Stimulated activated CD4-positive, alpha-beta T cell treated with anti-CD3 and anti-CD28 coated beads, Interleukin-1b, Interleukin-23, amount 100 ng/mL, for 48 hours (primary cell): ENCODE measurements around the gene SYTL3.
"Not testable (repeated sequence)": the region's sequence is repeated elsewhere in the genome, so short reads cannot be mapped to it uniquely, and the experiment has no call there.

Experiments
- DNase-seq: peaks from one replicate; pipeline ENCODE4 v3.0.0-alpha.2; 2020

Gene SYTL3

DNA sequence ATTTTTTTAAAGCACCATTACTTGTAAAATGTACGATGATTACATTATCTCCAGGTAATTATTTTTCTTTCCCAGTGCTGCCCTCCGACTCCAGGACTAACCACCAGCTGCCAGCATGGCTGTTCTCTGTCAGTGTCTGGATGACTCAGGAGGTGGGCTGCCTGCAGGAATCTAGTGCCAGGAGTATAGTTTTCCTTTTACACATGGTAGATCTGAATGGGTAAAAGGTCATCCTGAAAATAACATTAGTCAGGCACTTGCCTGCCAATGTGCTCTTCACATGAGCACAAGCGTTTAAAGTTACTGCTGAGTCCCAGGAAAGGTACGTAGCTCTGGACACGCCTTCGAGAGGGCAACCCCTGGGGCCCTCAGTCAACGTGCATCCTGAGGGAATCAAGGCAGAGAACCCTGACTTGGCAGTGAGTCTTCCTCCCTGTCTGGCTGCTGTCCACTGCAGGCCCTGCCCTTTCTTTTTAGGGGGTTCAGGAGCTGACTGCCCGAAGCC is 7.7 kb upstream of the SYTL3 start:
- DNase-seq, result no peak

DNA sequence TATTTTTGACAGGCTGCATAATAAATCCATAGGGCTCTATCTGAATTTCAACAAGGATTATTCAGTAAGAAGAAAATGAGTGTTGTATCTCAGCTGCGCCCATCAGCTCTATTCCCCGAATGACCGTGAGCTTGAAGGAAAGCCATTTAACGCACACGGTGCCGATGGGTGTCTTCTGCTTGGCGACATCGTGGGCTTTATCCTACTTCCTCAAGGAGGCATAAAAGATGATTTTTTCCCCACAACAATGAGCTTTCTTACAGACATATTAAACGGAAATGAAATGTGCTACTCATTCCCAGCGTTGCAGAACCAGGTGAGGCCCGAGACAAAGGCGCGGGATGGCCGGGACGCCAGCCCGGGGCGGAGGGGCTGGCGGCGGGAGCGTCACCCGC is 6.0 kb upstream of the SYTL3 start:
- DNase-seq, result no peak

DNA sequence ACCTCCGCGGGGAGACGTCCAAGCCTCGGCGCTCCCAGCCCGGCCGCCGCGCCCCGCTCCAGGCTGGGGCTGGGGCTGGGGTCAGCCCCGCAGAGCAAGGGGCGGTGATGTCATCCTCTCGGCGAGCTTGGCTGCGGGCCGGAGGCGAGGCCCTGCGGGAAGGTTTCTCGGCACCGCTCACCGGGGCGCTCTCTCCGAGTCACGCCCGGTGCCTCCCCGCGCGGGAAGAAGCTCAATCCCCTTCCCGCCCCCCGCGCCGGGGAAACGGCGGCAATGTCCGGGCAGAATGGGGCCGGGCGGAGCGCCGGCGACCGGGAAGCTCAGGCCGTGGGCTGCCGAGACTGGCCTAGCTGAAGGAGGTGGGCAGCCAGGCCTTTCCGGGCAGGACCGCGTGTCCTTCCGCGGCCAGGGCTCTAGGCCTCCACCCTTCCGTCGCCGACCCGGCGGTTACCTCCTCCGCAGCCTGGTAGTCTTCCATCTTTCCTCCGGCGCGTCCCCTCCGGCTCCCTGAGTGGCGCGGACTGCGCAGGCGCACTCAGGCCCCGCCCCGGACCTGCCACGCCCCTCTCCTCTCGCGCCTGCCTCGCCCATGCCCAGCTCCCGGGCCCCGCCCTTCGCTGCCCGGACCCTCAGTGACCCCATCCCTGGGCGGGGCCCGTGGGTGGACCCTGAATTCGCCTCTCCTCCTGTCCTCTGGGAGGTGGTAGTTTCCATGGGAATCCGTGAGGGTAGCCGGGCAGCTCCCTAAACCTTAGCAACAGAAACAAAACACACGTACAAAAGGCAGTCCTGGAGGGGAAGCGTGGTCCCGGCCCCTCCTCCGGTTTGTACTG is 5.4 kb upstream of the SYTL3 start, which contains the start of gene DYNLT1:
Gene DYNLT1, minus strand, starts transcription at position 513 of the 833 bp plus-strand sequence. Its CDS starts 35 bp downstream, at position 478.
- DNase-seq, result peak; percentile 90

DNA sequence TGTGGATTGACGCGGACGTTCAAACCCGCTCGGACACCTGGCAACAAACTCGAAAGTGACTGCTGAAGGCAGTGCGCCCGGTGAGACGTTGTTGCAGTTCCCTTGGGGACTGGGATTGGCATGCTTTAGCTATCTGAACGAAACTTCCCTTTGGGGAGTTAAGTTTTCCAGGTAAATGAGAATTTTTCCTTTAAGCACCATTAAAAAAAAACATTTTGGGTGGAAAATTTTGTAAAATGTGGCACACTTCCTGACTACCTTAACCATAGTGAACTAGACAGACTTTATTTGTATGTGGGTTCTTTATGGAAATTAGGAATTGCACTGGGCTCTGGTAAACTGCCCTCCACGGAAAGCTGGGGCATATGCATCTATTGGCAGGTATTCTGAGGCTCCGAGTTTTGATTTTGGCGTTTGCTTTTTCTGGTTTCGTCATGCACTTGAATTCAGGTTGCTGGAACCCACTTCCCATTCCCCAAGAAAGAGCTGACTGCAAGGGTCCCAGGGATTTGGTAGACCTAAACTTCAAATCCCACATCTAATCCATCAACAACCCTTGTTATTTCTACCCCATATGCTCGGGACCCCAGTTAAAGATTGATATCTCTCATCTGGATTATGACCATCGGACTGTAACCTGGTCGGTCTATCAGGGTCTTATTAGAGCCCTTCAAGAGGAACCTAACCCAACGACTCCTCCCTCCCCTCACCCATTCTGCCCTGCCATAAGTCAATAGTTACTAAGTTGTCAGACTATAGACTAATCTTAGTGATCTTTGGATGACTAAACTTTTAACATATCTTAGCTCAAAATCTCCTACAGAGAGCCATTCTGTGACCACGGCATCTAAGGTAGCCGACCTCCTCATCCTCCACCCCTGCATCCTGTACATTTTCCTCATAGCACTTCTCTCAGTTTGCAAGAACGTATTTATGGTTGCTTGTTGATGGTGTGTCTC is 4.5 kb upstream of the SYTL3 start:
- peak; percentile 52 for DNase-seq

DNA sequence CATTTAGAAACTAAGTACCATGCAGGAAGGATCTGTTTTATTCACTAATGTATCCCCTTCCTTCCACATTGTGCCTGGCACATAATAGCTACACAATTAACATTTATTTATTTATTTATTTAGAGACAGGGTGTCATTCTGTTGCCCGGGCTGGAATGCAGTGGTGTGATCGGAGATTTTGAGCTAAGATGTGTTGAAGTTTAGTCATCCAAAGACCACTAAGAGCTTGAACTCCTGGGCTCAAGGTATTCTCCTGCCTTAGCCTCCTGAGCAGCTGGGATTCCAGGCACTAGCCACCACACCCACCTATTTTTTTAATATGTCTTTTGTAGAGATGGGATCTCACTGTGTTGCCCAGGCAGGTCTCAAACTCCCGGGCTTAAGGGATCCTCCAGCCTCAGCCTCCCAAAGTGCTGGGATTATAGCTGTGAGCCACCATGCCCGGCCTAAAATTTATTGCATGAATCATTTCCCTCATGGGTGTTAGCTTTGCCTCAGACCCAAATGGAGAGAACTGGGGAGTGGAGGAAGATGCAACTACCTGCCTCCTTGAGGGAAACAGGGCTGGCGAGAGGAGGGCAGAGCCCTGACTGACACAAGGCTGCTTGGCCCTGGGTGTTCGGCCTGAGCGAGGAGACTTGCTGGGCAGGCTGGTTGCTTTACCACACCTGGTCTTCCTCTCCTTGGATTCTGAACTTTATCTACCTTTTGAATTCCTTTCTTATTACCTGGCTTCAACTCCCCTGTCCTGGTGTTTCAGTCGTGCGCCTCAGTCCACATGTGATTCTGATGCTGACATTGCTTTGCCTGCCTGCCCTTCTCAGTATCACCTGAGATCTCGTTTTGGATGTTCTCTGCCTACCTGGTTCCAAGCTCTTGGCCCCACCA is 3.6 kb upstream of the SYTL3 start:
- no peak for DNase-seq

DNA sequence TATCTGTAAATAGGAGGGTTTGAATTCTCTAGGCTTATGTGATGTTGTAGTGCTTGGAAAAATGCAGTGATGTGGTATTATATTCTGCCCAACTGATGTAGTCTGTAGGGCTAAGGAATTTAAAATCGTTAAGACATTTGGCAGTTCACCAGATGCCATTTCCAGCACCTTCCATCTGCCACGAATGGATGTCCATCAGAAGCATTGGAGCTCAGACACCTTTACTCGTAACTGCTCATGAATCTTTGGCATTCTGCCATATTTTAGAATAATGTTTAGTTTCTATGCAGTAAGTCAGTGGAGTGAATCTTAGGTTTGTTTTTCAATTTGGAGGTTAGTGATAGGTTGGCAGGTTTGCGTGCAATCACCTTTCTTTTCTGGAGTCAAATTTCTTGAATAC is 2.4 kb upstream of the SYTL3 start:
- no peak for DNase-seq

DNA sequence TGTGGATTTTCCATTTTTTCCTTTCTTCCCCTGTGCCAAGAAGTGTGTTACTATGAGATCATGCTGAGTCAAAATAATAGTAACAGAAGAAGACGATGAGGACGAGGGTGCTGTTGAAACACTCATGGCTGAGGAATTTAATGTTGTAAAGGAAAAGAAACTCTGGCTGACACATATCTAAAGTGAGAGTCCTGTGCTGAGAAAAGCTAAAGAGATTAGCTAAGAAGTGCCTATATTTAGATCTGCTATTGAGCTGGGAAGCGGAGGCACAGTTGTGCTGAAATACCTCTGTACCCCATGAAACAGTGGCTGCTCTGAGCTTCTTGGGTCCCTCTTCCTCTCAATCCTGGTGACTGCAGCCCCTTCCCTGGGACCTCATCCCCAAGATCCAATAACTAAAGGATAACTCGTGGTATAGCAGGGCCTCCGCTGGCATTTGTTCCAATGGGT is 1.1 kb upstream of the SYTL3 start:
- no peak for DNase-seq

DNA sequence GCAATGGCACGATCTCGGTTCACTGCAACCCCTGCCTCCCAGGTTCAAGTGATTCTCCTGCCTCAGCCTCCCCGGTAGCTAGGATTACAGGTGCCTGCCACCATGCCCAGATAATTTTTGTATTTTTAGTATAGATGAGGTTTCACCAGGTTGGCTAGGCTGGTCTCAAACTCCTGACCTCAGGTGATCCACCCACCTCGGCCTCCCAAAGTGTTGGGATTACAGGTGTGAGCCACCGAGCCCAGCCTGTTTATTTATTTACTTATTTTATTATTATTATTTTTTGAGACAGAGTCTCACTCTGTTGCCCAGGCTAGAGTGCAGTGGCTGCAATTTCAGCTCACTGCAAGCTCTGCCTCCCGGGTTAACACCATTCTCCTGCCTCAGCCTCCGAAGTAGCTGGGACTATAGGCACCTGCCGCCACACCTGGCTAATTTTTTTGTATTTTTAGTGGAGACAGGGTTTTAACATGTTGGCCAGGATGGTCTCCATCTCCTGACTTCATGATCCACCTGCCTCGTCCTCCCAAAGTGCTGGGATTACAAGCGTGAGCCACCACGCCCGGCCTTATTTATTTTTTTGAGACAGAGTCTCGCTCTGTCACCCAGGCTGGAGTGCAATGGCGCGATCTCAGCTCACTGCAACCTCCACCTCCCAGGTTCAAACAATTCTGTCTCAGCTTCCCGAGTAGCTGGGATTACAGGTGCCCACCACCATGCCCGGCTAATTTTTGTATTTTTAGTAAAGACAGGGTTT is 2.3 kb downstream of the SYTL3 start:
- DNase-seq, result not testable (repeated sequence)

DNA sequence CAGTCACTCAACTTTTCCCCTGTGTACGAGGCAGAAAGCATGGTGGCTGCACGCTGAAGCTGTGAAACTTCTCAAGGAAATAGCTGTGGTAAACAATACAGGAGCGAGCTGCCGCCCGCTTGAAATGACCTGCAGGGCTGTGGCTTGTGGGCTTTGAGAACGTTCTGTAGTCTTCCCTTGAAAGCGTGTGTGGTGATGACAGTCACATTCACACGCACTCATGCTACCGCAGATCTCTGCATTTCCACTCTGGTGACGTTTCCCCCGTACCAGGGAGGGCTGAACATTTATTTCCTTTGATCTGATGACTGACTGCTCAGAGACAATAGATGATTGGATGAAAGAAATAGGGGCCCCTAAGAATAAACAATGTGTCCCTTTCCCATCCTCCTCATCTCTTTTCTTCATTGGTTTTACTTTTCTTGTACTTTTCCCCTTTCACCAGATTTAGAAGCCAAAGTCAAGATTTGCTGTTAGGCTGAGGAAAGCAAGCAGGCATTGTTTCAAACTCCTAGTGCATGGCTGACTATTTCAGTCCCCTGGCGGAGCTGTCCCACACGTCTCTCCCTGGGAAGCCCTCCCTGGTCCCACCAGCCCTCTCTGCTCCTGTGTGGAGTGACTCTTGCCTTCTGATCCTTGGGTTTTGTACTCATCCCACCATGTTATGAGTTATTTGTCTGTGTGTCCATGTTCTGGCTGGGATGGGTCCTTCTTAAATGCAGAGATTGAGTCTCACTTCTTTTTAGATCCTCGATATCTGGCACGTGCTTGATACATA is 3.9 kb downstream of the SYTL3 start:
- peak; percentile 94 for DNase-seq

DNA sequence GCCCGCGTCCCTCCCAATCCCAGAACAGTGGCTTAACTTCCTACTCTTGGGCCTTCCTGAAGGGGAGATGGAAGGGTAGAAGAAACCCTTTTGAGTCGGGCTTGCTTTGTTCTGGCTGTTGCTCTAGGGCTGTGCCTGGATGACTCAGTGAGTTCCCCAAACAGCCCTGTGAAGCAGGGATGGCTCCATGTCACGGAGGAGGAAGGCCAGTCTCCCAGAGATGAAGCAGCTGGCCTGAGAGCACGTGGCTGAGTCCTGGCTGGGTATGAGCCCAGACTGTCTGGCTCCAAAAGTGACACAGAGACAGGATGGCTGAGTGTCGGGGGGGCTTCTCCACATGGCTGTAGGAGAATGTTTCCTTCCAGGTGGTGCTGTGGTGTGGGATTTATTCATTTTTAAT is 4.6 kb downstream of the SYTL3 start:
- no peak for DNase-seq

DNA sequence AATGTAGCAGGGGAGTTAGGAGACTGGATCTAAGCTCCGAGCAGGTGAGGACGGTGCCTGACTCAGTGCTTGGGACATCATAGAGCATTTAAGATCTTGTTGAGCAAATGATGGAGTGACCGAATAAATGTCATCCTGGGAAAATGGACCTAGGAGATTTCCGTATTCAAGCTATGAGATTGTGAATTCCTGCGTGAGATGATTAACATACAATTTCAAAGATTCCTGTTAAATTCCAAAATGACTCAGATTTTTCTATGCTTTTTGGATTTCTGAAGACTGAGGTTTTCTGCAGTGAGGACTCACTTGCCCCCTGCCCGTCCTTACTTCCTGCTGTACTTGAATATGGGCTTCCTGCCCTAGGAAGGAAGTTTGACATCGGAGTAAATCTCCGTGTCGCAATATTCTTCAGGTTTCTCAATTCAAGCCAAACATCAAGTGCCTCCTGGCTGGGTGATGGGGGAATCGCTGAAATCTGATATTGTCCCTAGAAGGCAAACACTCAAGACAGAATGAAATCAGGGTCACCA is 5.2 kb downstream of the SYTL3 start:
- DNase-seq, result no peak

DNA sequence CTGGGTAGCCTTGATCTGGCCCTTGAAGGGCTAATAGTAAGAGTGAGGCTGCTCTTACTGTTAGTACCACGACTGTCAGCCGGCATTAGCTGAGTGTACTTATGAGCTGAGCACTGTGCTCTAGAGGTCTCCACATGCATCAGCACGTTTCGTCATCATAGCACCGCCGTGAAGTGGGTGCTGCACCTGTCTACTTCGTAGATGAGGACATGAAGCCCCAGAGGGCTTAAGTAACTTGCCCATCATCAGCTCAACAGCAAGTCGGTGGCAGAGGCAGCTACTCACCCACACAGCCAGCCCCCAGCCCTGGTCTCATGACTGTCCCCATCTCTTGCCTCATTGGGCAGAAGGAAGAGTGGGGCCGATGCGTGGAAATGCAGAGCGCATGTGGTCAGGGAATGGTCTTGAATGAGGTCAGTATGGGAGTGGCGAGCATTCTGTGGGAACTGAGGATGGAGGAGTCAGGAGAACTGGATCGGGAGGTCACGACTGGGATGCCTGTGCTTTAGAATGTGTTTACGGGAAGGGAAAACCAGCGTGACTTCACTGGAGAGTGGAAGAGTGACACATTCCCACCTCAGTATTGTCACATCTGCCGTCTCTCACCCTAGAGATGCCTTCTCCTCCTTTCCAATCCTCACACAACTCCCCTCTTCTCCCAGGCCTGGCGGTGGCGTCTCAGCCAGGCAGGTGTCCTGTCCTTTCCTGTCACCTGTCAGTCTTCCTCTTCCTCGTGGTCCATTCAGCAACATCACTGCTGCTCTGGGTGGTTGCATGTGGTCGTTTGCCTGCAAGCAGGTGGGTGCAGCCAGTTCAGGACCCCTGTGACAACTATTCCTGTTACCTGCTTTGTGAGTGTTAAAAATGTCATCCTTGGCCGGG is 6.0 kb downstream of the SYTL3 start:
- DNase-seq, result no peak

DNA sequence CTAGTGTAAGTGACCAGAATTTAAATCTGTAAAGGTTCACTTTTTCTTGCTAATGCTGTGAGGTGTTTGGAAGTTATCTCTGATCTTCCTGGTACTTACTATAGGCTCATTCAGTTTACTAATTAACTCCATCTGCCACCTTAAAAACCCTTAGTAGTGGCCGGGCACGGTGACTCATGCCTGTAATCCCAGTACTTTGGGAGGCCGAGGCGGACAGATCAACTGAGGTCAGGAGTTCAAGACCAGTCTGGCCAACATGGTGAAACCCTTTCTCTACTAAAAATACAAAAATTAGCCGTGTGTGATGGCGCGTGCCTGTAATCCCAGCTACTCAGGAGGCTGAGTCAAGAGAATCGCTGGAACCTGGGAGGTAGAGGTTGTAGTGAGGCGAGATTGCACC is 7.1 kb downstream of the SYTL3 start:
- not testable (repeated sequence) for DNase-seq

DNA sequence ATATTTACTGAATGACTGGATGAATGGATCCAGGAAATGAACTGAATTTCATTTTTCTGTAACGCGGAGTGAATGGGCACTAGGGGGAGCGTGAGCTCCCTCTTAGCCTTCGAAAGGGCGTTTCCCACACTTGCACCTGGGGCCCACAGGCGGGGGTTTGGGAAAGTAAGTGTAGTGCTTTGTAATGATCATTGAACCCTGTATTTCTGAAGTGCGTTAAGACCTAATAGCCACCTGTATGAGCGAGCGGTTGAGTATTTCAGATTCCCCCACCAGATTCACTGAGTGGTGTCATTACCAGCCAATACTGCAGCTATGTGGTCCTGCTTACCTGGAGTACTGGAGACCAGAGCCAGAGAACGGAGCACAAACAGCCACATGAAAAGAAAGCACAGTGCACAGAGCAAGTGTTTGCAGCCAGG is 10.5 kb downstream of the SYTL3 start:
- DNase-seq, result no peak

DNA sequence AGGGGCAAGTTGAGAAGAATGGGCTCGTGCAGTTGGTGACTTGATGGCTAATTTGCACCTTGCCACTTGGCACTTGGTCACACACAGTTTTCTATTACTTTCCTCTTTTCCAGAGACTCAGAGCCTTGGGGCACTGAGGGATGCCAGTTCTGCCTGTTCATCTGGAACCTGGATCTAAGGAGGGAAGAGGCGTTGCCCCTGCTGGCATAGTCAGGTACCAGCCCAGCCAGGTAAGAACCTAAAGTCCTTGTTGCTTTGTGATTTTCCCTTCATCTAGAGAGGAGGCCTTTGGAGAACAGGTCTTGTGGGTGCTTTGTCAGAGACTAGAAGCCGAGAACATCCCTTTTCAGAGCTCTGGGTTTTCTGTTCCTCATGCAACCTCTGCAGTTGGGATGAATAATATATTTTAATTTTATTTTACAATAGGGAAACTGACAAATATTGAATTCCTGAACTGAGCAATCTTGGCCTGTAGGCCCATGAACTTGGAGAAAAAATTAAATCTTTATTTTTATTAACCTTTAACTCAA is 11.4 kb downstream of the SYTL3 start:
- no peak for DNase-seq

DNA sequence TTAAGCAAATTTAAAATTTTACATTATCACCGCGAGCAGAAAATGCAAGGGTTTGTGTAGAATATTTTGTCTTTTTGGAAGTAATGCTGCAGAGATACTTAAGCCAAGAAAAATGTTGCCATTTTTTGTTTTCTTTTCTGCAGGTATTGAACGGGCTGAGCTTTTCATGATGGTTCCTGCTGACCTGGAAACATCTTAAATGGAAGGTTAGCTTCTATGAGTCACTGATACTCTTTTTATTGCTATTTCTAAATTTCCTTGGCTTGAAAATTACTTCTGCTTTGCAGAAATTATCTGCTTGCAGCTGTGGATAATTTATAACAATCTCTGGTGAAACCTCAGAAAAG is 12.7 kb downstream of the SYTL3 start:
- no peak for DNase-seq

DNA sequence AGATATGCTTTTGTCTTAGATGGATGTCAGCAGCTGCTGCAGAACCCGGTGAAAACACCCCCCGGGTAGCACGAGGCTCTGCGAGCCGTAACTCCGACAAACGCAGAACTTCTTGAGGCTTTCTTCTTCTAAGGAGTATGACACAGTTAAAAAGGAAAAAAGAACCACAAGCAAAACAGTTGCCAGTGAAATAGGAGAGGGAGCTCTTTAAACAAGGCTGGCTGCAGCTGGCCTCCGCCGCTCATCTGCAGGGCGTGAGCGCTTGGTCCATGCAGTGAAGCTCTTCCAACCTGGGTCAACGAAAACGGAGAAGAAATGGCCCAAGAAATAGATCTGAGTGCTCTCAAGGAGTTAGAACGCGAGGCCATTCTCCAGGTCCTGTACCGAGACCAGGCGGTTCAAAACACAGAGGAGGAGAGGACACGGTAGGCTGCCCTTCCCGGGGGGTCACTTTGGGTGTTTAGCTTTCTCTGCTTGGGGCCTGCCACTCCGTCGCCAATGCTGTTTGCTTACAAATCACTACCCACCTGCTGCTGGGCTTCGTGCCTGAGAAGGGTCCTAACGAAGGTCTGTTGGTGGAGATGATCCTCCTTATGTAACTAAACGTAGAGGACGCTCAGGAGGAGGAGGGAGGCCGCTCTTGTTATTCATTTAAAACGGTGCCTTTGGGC is 13.2 kb downstream of the SYTL3 start:
- DNase-seq, result no peak

DNA sequence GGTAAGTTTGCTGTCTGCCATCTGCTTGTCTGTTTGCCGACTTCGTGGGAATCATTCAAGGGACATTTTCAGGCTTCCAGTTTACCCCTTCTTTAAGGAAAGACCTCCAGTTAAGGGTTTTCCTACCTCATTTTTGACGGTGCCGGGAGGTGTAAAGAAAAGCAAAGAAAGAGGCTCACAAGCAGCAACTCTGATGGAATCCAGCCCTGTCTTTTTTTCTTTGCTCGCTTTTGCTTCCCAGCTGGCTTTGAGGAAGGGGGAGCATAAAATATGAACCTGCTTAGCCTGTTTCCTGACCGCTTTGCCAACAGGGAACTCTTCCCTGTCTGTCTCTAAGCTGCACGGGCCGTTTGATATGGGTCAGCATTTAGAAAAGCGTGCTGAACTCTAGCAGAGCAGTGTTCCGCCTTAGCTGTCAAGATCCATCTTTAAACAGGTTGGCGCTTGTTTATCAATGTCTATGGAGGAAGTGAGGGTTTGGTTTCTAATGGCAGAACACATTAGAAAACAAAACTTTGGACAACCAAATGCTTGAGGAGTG is 13.8 kb downstream of the SYTL3 start:
- DNase-seq, result no peak
